ENCODE results near the gene FTH1.

FTH1 gene

DNA sequence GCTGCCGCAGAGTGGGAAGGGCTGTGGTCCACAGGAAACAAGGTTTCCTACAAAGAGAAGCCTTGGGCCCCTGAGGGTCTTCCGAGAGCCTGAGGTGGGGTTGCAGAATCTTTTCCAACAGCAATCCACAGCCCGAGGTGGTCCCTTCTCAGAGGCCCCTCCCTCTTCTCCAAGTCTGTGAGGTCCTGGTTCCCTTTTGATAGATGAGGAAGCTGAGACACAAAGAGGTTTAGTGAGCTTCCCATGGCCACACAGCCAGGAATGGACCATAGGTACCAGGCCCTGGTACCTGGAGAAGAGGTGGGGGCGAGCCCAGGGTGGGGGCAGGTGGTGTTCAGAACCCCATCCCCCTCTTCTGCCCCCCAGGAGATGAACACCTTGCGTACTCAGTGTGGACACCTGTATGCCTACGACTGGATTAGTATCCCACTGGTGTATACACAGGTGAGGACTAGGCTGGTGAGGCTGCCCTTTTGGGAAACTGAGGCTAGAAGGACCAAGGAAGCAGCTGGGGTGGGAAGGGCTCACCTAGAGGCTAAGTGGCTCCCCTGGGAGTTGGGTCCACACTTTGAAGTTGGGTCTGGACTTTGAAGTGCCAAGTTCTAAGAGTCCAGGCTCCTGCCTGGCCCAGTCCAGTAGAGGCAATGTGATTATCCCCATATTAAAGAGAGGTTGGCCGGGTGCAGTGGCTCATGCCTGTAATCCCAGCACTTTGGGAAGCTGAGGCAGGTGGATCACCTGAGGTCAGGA, 10.2 kb downstream of the FTH1 start:
- Histone ChIP-seq H3K27ac (ENCODE audit: low read depth, low read length) (no peak overlapping the region), H3K9me3 (ENCODE audit: control insufficient read depth, insufficient read depth, low read length) (no peaks in the 10 kb centered on the region), H3K36me3 (ENCODE audit: control insufficient read depth, low read length) (no peaks in the 10 kb centered on the region; the same call in 1 of the 2 replicates), H3K27me3 (ENCODE audit: control insufficient read depth, low read length) (no peaks in the 10 kb centered on the region; the same call in 1 of the 2 replicates), H3K4me1 (ENCODE audit: control insufficient read depth, low read length) (no peaks in the 10 kb centered on the region), H3K4me2 (ENCODE audit: low read length) (no peak overlapping the region), H3F3A (ENCODE audit: control insufficient read depth, insufficient read depth) (no peaks in the 10 kb centered on the region), H3K9me2 (replicated peaks; ENCODE audit: control insufficient read depth, low read length) (no peaks in the 10 kb centered on the region), H3K79me2 (ENCODE audit: control insufficient read depth, low read length) (no peaks in the 10 kb centered on the region), H3K4me3 (ENCODE audit: low read length) (no peak overlapping the region), H4K20me1 (ENCODE audit: control insufficient read depth, insufficient read depth, low read depth, low read length) (peaks cover 2% of the 10 kb centered on the region; the same call in 1 of the 2 replicates)
- no peak for TF ChIP-seq EZH2phosphoT487 (IDR thresholded peaks at IDR 0.05; ENCODE audit: borderline replicate concordance, low read length)
- TF ChIP-seq, protein P1, sequence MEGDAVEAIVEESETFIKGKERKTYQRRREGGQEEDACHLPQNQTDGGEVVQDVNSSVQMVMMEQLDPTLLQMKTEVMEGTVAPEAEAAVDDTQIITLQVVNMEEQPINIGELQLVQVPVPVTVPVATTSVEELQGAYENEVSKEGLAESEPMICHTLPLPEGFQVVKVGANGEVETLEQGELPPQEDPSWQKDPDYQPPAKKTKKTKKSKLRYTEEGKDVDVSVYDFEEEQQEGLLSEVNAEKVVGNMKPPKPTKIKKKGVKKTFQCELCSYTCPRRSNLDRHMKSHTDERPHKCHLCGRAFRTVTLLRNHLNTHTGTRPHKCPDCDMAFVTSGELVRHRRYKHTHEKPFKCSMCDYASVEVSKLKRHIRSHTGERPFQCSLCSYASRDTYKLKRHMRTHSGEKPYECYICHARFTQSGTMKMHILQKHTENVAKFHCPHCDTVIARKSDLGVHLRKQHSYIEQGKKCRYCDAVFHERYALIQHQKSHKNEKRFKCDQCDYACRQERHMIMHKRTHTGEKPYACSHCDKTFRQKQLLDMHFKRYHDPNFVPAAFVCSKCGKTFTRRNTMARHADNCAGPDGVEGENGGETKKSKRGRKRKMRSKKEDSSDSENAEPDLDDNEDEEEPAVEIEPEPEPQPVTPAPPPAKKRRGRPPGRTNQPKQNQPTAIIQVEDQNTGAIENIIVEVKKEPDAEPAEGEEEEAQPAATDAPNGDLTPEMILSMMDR (IDR thresholded peaks at IDR 0.05; ENCODE audit: low read depth, low read length, poor library complexity, severe bottlenecking) = no peak

DNA sequence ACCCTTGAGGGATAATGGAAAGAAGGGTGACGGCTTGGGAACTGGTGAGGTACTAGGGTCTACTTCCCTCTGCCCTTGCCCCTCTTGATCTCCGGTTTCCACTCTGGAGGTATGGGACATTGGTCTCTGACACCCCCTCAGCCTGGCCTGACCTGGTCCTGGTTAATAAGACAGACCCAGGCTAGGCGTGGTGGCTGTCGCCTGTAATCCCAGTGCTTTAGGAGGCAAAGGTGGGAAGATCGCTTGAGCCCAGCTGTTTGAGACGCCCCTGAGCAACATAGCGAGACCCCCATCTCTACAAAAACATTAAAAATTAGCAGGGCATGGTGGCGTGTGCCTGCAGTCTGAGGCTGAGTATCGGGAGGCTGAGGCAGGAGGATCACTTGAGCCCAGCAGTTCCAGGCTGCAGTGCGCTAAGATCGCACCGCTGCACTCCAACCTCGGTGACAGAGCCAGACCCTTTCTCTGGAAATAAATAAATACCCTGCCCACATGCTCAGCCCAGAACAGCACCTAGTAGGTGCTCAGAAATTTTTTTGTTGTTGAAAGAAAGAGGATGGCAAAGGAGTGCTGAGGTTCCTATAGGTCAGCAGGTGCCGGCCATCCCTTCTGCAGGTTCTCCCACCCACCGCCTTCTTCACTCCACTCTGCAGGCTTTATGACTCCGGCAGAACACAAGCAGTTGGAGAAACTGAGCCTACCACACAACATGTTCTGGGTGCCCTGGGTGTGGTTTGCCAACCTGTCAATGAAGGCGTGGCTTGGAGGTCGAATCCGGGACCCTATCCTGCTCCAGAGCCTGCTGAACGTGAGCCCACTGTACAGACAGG, 11.0 kb downstream of the FTH1 start:
- H3K4me3 ChIP-seq (ENCODE audit: low read length) = no peak overlapping the region
- H3K4me2 ChIP-seq (ENCODE audit: low read length) = no peak overlapping the region
- H3F3A ChIP-seq (ENCODE audit: control insufficient read depth, insufficient read depth) = no peaks in the 10 kb centered on the region
- H3K9me3 ChIP-seq (ENCODE audit: control insufficient read depth, insufficient read depth, low read length) = no peaks in the 10 kb centered on the region
- no peak overlapping the region for H3K27ac ChIP-seq (ENCODE audit: low read depth, low read length)
- no peaks in the 10 kb centered on the region for H3K9me2 ChIP-seq (replicated peaks; ENCODE audit: control insufficient read depth, low read length)
- H3K36me3 ChIP-seq (ENCODE audit: control insufficient read depth, low read length) = no peaks in the 10 kb centered on the region
- no peaks in the 10 kb centered on the region; the same call in 1 of the 2 replicates for H3K27me3 ChIP-seq (ENCODE audit: control insufficient read depth, low read length)
- H4K20me1 ChIP-seq (ENCODE audit: control insufficient read depth, insufficient read depth, low read depth, low read length) = no peaks in the 10 kb centered on the region; the same call in 1 of the 2 replicates
- TF ChIP-seq, protein P1 (IDR thresholded peaks at IDR 0.05; ENCODE audit: low read depth, low read length, poor library complexity, severe bottlenecking) = no peak
- no peak for TF ChIP-seq EZH2phosphoT487 (IDR thresholded peaks at IDR 0.05; ENCODE audit: borderline replicate concordance, low read length)
- H3K79me2 ChIP-seq (ENCODE audit: control insufficient read depth, low read length) = no peaks in the 10 kb centered on the region
- no peaks in the 10 kb centered on the region for H3K4me1 ChIP-seq (ENCODE audit: control insufficient read depth, low read length)

DNA sequence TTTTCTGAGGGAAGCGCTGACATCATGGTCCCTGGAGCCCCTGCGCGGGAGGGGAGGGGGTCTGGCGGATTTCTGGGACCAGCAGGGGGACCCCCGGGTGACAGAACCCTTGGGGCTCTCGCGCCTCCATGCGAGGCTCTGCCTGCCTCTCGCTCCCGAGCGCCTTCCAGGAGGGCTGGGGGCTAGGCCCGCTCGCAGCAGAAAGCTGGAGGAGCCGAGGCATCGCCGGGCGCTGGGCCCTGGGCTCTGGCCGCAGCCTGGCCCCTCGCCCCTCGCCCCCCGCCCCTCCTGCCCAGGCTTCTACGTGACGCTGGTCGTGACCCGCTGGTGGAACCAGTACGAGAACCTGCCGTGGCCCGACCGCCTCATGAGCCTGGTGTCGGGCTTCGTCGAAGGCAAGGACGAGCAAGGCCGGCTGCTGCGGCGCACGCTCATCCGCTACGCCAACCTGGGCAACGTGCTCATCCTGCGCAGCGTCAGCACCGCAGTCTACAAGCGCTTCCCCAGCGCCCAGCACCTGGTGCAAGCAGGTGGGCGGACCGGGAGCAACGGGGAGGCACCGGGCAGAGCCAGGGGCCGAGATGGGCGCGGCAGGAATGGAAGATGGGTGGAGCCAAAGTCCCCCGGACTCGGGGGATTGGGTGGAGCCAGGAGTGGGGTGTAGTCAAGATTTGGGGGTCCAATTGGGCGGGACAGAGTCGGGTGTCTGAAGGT, 11.9 kb downstream of the FTH1 start:
- TF ChIP-seq EZH2phosphoT487 (IDR thresholded peaks at IDR 0.05; ENCODE audit: borderline replicate concordance, low read length) = no peak

More for the DNA sequence above, 11.9 kb downstream of the FTH1 start:
- H3K79me2 ChIP-seq (ENCODE audit: control insufficient read depth, low read length) = no peaks in the 10 kb centered on the region
- H3K4me2 ChIP-seq (ENCODE audit: low read length) = no peak overlapping the region
- no peak overlapping the region for H3K4me3 ChIP-seq (ENCODE audit: low read length)
- H3K4me1 ChIP-seq (ENCODE audit: control insufficient read depth, low read length) = no peaks in the 10 kb centered on the region
- H3F3A ChIP-seq (ENCODE audit: control insufficient read depth, insufficient read depth) = no peaks in the 10 kb centered on the region
- H3K27me3 ChIP-seq (ENCODE audit: control insufficient read depth, low read length) = no peaks in the 10 kb centered on the region; the same call in 1 of the 2 replicates
- H4K20me1 ChIP-seq (ENCODE audit: control insufficient read depth, insufficient read depth, low read depth, low read length) = no peaks in the 10 kb centered on the region; the same call in 1 of the 2 replicates
- H3K27ac ChIP-seq (ENCODE audit: low read depth, low read length) = no peak overlapping the region
- H3K36me3 ChIP-seq (ENCODE audit: control insufficient read depth, low read length) = no peaks in the 10 kb centered on the region
- no peaks in the 10 kb centered on the region for H3K9me2 ChIP-seq (replicated peaks; ENCODE audit: control insufficient read depth, low read length)
- no peaks in the 10 kb centered on the region for H3K9me3 ChIP-seq (ENCODE audit: control insufficient read depth, insufficient read depth, low read length)

Data from DOHH2 (cell line).